Activated T-cell treated with anti-CD3 and anti-CD28 coated beads, Interleukin-2, amount 50 U/mL, for 1 hour (primary cell): ENCODE measurements around the gene HCAR1.
A peak's percentile ranks its signal among the peaks of the same experiment; 100 is the strongest.
"Not testable (repeated sequence)": the region's sequence is repeated elsewhere in the genome, so short reads cannot be mapped to it uniquely, and the experiment has no call there.

Experiments
- DNase-seq: peaks from one replicate; pipeline ENCODE4 v3.0.0-alpha.2; 2020

The HCAR1 gene, protein sequence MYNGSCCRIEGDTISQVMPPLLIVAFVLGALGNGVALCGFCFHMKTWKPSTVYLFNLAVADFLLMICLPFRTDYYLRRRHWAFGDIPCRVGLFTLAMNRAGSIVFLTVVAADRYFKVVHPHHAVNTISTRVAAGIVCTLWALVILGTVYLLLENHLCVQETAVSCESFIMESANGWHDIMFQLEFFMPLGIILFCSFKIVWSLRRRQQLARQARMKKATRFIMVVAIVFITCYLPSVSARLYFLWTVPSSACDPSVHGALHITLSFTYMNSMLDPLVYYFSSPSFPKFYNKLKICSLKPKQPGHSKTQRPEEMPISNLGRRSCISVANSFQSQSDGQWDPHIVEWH

DNA sequence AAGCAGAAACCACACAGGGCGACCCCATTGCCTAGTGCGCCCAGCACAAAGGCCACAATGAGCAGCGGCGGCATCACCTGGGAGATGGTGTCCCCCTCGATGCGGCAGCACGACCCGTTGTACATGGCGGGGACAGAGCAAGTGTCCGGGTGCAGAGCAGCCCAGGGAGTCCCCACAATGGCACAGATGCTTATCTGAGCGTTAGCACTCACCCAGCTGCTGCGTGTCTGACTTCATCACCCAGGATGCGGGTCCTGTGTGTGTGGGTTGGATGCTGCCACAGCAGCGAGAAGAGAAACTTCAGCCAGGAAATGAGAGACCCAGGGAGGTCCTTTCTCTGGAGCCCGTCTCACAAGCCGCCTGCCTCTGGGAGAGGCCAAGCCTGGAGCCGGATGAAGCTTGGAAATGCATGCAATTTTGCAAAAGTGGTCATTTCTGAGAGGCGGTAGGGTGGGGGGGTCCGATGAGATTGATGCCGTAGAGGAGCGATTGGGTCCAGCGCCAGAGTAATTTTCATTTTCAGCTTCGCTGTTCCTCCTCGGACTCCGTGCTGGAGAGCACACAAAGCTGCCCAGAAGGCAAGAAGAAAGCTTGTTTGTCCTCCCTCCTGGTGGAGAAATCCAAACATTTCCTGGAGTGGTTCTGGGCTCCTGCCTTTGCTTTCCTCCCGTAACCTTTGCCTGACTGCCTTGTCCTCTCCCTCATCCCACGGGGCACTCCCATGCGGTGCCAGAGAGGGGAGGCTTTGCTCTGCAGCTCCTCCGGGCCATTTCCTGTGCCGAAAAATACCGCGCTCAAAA, at the start of gene HCAR1:
Gene HCAR1, minus strand, starts transcription at position 630 of the 800 bp plus-strand sequence. Its CDS starts 505 bp downstream, at position 125.
- no peak for DNase-seq

DNA sequence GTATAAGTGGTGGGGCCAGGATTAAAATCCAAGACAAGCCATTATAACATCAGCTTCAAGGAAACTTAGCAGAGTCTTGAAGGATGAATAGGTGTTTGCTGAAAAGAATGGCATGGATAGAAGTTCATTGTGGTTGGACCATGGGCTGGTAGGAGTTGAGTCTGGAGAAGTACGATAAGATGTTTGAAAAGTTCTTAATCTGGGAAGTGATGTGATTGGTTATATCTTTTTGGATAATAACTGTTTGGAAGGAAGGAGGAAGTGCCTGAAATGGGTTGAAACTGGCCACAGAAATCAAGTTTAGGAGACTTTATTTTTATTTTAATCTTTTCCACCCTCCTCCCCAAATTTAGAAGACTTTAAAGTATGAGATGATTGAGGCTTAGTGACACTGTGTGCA, 26.9 kb upstream of the HCAR1 start:
- no peak for DNase-seq

DNA sequence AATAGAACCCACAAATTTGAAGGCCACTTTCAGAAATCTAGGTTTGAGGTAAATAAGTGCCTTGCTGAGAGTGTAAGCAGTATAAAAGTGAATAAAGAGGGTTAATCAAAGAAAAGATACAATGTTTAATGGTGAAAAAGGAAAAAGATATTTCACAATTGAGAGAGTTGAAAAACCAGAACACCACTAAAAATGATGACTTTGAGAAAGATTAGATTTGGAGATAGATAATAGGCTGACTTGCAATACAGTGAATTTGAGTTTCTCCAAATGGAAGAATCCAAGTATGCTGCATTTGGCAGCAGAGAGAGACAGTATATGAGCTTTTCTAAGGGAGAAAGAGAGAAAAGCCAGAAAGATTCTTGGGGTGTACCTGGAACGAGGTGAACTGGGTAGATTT, 24.1 kb upstream of the HCAR1 start:
- DNase-seq: no peak

DNA sequence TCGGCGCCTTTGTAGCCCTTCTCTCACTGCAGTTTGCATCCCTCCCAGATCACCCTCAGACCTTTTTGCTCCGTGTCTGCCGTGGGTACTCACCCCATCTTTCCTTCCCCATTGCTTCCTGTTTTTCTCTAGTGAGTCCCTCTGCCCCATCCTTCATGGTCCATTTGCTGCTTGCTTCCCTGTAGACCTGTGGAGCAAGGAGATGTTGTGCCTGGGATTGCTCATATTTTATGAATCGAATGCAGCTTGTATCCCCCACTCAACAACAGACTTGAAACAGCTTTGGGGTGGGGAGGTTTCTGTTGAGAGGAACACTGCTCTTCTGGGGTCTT, 22.6 kb upstream of the HCAR1 start:
- DNase-seq: no peak

DNA sequence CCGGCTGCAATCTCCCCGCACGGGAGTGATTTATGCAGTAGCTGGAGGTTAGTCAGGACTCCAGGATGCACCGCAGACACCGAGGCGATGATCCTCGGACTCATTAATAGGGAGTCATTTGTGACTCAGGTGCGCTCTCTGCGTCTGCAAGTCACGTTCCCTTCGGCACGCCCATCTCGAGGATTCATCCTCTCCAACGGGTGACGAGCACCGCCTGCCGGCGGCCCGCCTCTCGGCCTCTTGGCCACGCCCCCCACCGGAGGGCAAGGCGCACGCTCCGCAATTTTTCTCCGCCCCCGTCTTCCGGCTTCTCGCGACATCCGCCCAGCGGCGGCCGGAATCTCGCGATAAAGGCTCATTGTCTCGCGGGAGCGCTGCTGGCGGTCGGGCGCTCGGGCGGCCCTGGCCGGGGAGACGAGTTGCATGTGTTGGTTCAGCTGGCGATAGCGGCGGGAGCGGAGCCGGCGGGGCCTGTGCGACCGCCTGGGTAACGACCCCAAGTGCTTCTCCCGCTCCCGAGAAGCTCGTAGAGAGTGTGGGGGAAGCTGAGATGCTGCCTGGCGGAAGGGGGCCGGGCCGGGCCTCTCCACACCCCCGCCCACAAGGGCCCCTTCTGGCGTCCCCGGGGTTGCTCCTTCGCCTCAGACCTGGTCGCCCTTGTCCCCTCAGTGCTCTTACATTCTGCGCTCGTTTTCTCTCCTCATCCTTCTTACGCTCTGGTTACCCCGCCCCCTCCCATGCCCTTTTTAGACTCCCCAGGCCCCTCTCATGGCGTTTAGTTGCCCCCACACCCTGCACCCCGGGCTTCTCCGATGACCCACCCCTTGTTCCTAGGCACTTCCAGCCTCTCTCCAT, 22.0 kb upstream of the HCAR1 start, which contains the start of gene DENR:
Gene DENR, plus strand, starts transcription at position 361 of the 855 bp plus-strand sequence. CDS start 878 bp downstream, outside the sequence.
- peak; percentile 100 for DNase-seq

DNA sequence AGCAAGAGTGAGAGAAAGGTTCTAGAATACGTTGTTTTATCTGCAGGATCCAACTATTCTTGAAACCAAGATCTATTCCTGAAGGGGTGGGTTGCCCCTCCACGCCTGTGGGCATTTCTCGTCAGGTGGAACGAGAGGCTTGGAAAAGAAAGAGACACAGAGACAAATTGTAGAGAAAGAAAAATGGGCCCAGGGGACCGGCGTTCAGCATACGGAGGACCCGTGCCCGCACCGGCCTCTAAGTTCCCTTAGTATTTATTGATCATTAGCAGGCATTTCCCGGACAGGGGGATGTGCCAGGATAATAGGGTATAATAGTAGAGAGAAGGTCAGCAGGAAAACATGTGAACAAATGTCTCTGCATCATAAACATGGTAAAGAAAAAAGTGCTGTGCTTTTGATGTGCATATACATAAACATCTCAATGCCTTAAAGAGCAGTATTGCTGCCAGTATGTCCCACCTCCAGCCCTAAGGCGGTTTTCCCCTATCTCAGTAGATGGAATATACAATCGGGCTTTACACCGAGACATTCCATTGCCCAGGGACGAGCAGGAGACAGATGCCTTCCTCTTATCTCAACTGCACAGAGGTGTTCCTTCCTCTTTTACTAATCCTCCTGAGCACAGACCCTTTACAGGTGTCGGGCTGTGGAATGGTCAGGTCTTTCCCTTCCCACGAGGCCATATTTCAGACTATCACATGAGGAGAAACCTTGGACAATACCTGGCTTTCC, 20.3 kb upstream of the HCAR1 start:
- not testable (repeated sequence) for DNase-seq

DNA sequence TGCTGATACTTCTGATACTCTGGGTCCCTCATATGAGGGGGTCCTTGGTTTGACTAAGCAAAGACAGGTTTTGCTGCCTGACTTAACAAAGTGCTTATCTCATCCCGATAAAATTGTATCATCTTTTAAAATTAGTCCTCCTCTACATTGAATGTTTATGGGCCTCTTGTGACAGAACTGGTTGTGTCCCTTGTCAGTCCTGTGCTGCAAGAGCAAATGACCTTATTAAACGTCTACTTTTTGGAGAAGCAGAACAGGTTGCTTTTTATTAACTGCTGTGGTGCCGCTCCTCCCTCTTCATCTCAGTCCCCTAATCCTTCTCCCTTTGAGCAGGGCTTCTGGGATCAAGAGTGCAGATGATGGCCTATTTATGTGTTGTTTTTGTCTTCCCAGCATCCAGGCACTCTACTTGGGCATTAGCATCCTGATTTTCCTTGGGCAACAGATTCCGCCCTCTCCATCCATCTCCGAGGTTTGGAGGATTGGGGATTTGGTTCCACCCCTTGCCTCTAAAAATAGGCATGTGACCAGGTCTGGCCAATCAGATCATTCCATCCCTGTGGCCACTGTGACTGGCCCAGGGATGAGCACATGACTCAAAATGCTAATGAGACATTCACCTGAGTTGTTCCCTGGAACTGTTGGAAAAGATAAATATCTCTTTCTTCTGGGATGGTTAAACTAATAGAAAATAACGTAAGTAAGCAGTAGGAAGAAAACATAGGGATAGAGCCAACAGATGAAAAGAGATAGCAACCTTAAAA, 19.1 kb upstream of the HCAR1 start:
- DNase-seq: no peak

DNA sequence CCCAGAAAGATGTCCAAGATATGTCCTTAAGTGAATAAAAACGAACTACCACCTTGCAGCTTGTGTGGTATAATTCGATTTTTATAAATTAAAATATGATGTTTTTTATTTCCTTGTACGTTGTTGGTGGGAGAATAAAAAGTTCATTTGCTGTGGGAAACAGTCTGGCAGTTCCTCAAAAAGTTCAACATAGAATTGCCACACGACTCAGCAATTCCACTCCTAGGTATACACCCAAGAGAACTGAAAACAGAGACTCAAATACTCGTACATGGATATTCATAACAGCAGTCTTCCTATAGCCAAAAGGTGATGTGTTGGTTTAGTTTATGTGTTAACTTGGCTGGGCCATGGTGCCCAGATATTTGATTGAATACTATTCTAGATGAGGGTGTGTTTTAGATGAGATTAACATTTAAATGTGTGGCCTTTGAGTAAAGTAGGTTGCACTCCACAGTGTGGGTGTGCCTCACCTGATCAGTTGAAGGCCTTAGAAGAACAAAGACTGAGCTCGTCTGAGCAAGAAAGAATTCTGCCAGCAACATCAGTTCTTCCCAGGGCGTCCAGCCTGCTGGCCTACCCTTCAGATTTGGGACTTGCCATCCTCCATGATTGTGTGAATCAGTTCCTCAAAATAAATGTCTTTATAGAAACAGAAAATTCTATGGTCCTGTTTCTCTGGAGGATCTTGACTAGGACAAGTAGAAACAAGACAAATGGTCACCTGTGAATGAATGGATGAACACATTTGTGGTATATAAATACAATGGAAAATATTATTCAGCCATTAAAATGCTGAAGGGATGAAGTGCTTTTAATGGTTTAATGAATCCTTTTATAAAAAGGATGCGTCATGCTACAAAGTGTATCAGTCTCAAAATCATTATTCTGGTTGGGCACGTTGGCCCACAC, 16.8 kb upstream of the HCAR1 start:
- DNase-seq: no peak

DNA sequence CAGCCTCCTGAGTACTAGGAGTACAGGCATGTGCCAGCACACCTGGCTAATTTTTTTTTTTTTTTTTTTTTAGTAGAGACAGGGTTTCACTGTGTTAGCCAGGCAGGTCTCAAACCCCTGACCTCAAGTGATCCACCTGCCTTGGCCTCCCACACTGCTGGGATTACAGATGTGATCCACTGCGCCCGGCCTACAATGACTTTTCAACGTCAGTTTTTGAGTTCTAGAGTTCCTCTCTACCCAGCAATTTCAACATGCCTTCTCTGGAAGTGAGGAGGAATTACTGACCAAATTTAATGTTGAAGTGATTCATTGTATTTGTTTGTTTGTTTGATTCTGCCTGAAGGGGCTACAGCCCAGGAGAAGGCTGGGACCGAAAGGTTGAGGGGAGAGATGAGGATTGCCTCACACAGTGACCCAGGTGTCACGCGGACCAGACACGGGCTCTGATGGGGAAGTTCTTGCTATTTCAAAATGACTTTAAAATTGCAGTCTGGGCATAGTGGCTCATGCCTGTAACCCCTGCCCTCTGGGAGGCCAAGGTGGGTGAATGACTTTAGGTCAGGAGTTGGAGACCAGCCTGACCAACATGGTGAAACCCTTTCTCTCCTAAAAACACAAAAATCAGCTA, 13.4 kb upstream of the HCAR1 start:
- DNase-seq: no peak

DNA sequence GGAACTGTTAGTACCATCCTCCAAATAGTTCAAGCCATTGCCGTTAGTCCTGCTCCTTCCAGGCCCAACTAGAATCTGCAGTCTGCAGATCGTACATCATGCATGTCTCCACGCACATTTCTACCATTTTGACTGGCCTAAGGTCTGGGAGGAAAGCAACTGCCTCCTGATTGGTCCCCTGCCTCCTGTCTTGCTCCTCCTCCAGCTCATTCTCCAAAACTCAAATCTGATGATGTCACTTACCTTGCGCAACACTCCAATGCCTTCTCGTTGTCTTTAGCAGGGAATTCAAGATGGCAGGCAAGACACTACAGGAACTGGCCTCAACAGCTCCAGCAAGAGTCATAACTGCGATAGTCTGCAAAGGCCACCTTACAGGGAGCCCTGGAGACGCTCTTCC, 9.7 kb upstream of the HCAR1 start:
- no peak for DNase-seq

DNA sequence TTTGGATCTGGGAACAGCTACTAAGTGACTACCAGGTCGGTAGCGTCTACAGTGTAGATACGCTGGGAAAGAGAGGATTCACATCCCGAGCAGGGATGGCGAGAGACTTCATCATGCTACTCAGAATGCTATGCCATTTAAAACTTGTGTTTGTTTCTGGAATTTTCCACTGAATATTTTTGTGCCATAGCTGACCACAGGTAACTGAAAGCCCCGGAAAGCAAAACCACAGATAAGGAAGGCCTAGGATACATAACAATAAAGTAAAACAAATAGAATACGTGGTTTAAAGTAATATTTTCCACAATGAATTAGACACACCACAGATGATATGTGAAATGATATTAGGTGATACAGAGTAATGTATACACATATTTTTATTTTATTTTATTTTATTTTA, 7.9 kb upstream of the HCAR1 start:
- no peak for DNase-seq

DNA sequence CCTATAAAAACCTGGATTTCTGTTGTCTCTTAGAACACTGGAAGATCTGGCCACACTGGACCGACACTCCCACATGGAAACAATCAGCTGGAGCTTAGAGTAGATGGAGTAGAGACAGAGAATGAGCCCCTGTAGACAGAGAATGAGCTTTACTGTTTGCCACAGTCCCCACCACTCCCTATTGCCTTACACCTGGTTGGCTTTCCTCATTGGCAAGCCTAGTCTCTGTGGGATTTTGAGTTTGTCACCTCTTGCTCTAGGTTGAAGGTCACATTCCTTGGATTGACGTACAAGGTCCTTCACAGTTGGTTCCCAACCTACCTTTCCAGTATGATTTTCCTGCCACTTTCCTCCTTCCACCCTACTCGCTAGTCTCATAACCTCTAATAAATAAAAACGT, 2.0 kb upstream of the HCAR1 start:
- DNase-seq: no peak

DNA sequence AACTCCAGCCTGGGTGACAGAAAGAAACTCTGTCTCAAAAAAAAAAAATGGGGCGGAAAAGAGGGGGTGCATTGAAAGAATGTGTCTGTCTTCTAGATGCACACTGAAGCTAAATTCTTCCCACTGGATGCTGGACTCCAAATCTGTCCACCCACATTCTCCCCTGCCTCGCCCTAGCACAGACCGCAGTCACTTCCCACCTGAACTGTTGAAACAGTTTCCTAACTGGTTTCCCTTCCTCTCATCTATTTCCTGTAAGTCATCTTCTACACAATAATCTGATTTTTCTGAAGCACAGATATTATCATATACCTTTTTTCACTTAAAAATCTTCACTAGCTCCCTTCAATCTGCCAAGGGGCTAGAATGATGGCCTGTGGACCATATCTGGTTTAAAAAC, 1.5 kb upstream of the HCAR1 start:
- no peak for DNase-seq

DNA sequence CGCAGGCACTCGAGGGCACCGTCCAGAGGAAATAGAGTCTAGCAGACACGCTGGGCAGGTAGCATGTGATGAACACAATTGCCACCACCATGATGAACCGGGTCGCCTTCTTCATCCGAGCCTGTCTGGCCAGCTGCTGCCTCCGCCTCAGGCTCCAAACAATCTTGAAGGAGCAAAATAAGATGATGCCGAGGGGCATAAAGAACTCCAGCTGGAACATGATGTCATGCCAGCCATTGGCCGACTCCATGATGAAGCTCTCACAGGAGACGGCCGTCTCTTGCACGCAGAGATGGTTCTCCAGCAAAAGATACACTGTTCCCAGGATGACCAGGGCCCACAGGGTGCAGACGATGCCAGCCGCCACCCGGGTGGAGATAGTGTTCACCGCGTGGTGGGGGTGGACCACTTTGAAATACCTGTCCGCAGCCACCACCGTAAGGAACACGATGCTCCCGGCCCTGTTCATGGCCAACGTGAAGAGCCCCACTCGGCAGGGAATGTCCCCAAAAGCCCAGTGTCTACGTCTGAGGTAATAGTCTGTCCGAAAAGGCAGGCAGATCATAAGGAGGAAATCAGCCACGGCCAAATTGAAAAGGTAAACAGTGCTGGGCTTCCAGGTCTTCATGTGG, 945 bp downstream of the HCAR1 start:
- no peak for DNase-seq

DNA sequence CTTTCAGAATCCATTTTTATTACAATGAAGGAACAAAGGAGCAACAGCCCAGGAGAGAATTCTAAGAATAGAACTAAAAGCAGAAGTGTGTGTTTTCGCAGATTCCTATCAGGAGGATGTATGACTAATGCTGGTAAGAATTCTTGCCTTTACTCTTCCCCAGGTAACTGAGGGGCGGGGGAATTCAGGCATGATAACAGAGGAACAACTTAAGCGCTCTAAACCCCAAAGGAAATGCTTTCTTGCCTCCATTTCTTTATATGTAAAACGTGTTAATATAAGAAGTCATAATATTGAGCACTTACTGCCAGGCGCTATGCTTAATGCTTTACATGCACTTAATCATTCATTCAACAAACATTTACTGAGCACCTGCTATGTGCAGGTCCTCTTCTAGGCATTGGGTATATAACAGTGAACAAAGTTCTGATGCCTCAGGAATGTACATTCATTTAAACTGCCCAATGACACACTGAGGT, 4.5 kb downstream of the HCAR1 start:
- no peak for DNase-seq

DNA sequence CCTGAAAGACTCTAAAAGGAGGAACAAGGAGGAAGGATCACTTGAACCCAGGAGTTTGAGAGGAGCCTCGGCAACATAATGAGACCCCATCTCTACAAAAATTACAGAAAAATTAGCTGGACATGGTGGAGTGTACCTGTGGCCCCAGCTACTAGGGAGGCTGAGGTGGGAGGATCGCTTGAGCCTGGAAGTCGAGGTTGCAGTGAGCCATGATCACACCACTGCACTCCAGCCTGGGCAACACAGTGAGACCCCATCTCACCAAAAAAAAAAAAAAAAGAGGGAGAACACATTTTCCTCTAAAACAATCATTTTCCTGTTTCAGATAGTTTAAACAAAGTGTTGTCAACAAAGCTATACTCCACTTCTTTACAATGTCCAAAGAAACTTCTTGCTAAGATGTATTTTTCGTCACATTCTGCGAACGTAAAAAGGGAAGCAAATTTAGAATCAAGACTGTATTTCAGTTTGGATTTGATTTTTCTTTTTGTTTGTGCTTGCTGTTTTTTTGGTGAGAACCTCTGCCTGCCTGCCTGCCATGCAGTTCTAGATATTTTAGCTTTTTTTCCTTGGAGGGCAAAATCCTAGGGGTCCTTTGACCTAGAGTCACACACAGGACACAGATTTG, 5.1 kb downstream of the HCAR1 start:
- no peak for DNase-seq

DNA sequence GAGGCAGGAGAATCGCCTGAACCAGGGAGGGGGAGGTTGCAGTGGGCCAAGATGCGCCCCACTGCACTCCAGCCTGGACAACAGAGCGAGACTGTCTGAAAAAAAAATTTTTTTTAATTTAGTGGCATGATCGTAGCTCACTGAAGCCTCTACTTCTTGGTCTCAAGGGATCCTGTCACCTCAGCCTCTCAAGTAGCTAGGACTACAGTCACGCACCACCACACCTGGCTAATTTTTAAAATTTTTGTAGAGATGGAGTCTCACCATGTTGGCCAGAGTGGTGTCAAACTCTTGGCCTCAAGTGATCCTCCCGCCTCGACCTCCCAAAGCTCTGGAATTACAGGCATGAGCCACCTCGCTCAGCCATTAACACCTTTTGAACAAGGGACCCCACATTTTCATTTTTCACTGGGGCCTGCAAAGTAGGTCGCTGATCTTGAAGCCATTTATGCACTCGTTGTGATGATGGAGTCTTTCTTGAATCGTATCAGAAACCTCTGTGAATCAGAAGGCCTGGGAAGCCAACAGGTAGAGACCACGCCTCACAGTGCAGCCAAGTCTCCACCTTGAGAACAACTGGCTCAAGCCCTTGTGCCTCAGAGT, 5.9 kb downstream of the HCAR1 start:
- no peak for DNase-seq

DNA sequence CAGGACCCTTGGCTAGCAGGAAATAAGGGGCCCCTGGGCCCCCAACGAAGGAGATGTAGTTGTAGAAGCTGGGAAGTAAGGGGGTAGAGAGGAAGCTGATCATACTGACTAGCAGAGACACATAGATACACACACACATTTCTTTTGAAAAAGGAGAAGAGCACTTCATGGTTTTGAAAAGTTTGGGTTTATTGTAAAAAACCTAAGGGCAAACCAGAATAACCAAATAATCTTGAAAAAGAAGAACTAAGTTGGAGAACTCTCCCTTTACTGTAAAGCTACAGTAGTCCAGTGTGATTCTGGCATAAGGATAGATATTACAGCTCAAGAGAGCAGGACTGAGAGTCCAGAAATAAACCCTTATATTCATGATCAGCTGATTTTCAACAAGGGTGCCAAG, 8.3 kb downstream of the HCAR1 start:
- no peak for DNase-seq
